Body of pancreas (tissue), 4 donors: Measurements from ENCODE around the gene GBGT1.

ENCODE experiments used
- CTCF ChIP-seq, 7 experiments: fragments of 450-650 bp in 4 of 7; fragments of 200-600 bp in 3 of 7; sonication (generic) in 3 of 7; IDR thresholded peaks; one replicate each; pipeline ENCODE4 v1.5.1; 2016 to 2019; ENCODE audit warnings: antibody characterized with exemption in 7 of 7
- POLR2A ChIP-seq, 3 donors: fragments of 450-650 bp; IDR thresholded peaks; one replicate each; pipeline ENCODE4 v1.6.1; 2016; ENCODE audit warnings: antibody characterized with exemption in 3 of 3, mild to moderate bottlenecking in 2 of 3

GRCh38 chr9:133195029-133195428 is 31.3 kb upstream of the GBGT1 start:
- TF ChIP-seq POLR2A (IDR thresholded peaks at IDR 0.05), result no peak
- TF ChIP-seq CTCF (IDR thresholded peaks at IDR 0.05), result no peak
